Heart left ventricle (tissue), 16 donors: ENCODE measurements around the gene TAAR1. TPM values are rescaled to one million over a fixed set of nuclear protein-coding genes. Genes with fewer than 3 reads are reported as not detected.
"Not testable (repeated sequence)": the region's sequence is repeated elsewhere in the genome, so short reads cannot be mapped to it uniquely, and the experiment has no call there.

Source experiments
- ATAC-seq, 4 donors: fragments of 200-7000 bp; cut with Tn5 transposase; one replicate each; pipeline ENCODE4 v1.9.1; 2020 to 2022; ENCODE audit warnings: moderate library complexity in 4 of 4, mild to moderate bottlenecking in 3 of 4, moderate number of reproducible peaks in 1 of 4
- DNase-seq, 5 donors: peaks; one replicate each; pipeline ENCODE4 v3.0.0-alpha.2; 2020
- H3K27ac ChIP-seq, 12 donors: fragments of 200-600 bp; sonication (generic) in 4 of 12; one replicate each; pipeline versions ENCODE4 v1.5.0 to v1.8.0; 2016 to 2022; ENCODE audit warnings: mild to moderate bottlenecking in 2 of 12
- H3K27me3 ChIP-seq, 9 donors: fragments of 200-600 bp; sonication (generic) in 2 of 9; one replicate each; pipeline versions ENCODE4 v1.5.1 to v1.8.0; 2016 to 2022; ENCODE audit warnings: mild to moderate bottlenecking in 3 of 9
- H3K36me3 ChIP-seq, 9 donors: fragments of 200-600 bp; sonication (generic) in 2 of 9; one replicate each; pipeline versions ENCODE4 v1.5.0 to v1.8.0; 2018 to 2022; ENCODE audit warnings: mild to moderate bottlenecking in 2 of 9
- H3K4me1 ChIP-seq, 12 donors: fragments of 200-600 bp; sonication (generic) in 4 of 12; one replicate each; pipeline versions ENCODE4 v1.5.0 to v1.8.0; 2016 to 2022; ENCODE audit warnings: mild to moderate bottlenecking in 3 of 12
- H3K4me3 ChIP-seq, 12 donors: fragments of 200-600 bp; sonication (generic) in 4 of 12; one replicate each; pipeline versions ENCODE4 v1.5.0 to v1.8.0; 2017 to 2022; ENCODE audit warnings: mild to moderate bottlenecking in 9 of 12, moderate library complexity in 4 of 12
- H3K9me3 ChIP-seq, 12 donors: fragments of 200-600 bp; sonication (generic) in 4 of 12; one replicate each; pipeline versions ENCODE4 v1.5.0 to v1.8.0; 2016 to 2022; ENCODE audit warnings: mild to moderate bottlenecking in 1 of 12
- CTCF ChIP-seq, 12 donors: fragments of 200-600 bp; sonication (generic) in 4 of 12; IDR thresholded peaks; one replicate each; pipeline versions ENCODE4 v1.5.0 to v1.8.0; 2018 to 2022; ENCODE audit warnings: antibody characterized with exemption in 12 of 12, mild to moderate bottlenecking in 5 of 12
- POLR2A ChIP-seq, 2 donors: fragments of 450-650 bp; IDR thresholded peaks; one replicate each; pipeline ENCODE4 v1.6.1; 2017; ENCODE audit warnings: antibody characterized with exemption in 2 of 2, mild to moderate bottlenecking in 2 of 2, moderate library complexity in 2 of 2
- WGBS, 4 donors: extraction: QIAGEN DNeasy Blood & Tissue Kit in 2 of 4; methylation state at CpG; one replicate each; pipeline versions ENCODE4 v1.1.5 to v1.1.7; 2013 to 2018; 5-methylcytosine and 5-hydroxymethylcytosine counted together
- intact Hi-C, 10 donors: fragments of 100-400 bp; cut with DNase I; formaldehyde crosslinking; loops; one replicate each; pipeline versions ENCODE4 v1.11.1 to v1.14.2; 2022
- polyA plus RNA-seq, 2 donors: library from polyadenylated mRNA; stranded (reverse); fragments of 200-250 nt; gene quantifications; one replicate each; pipeline ENCODE4 v1.2.3, GENCODE V29; 2013
- total RNA-seq, 9 donors: library from RNA; depleted of rRNA in 2 of 9; stranded (reverse); fragments of >200 nt in 2 of 9; fragmentation: NEBNext Ultra II Directional in 3 of 9; extraction: Animal tissue kit (Norgen Biotek cat#: 25700) in 3 of 9; gene quantifications; one replicate each; pipeline versions ENCODE4 v1.1.0 to v1.2.4, GENCODE V29; 2016 to 2023
- donor health status: ischemic (EF 13 %, LVEDD 7.1; RV severe dilation, severe dysfunction).
- donor health status: healthy with polysubstance abuse.
- donor health status: DM: no; HTN: yes; CAD: no.
- donor health status: DM: no; HTN: no; CAD: no.
- donor health status: ischemic (EF 25% LVEDD 6.9; RV normal size, moderate dysfunction).
- donor health status: ischemic (EF 25% LVEDD 5.7; RV mildly dilated, moderate dysfunction).
- donor health status: healthy.
- donor health status: DM: yes; HTN: yes; CAD: no.
- donor health status: ischemic (EF 35%, LVEDD 5.7; RV mildly dilated, moderate dysfunction).
- donor health status: nonischemic (EF 11% LVEDD 7.7; RV severe dilation, severe dysfunction).
- donor health status: DM: yes; HTN: yes; CAD: no.
- donor health status: PGD.
- donor health status: ischemic (EF 29% LVEDD 5.4; RV normal size, mild dysfunction).
- donor health status: nonischemic (EF 23%, LVEDD 6.1; RV moderate dilation, normal function).

TAAR1 gene
- total and polyA plus RNA-seq, 11 donors, result not detected

- no peak for TF ChIP-seq CTCF (IDR thresholded peaks at IDR 0.05)
- no peak for TF ChIP-seq POLR2A (IDR thresholded peaks at IDR 0.05)
These were observed 51.3 kb downstream of the TAAR1 start for GRCh38 chr6:132607544-132608233.

GRCh38 chr6:132604635-132605152 lies 54.3 kb downstream of the TAAR1 start:
- H3K27me3 ChIP-seq, result peaks cover 0 to 3% (median 0%) of the 10 kb centered on the region in 9 donors
- ATAC-seq, result no peak
- TF ChIP-seq CTCF (IDR thresholded peaks at IDR 0.05) (no peak), POLR2A (IDR thresholded peaks at IDR 0.05) (no peak)
- 76 to 79% (median 77%) methylated on average over 8 of the region's 8 CpGs for WGBS, 4 donors
- no peaks in the 10 kb centered on the region for H3K36me3 ChIP-seq
- H3K4me3 ChIP-seq, result no peak overlapping the region
- DNase-seq, result no peak
- H3K27ac ChIP-seq, result no peak overlapping the region
- H3K9me3 ChIP-seq, result no peaks in the 10 kb centered on the region
- intact Hi-C loops, result no loop called here
- no peaks in the 10 kb centered on the region for H3K4me1 ChIP-seq

More at GRCh38 chr6:132607544-132608233, 51.3 kb downstream of the TAAR1 start:
- no peak for DNase-seq
- Histone ChIP-seq H3K27me3 (no peaks in the 10 kb centered on the region), H3K4me3 (no peak overlapping the region), H3K9me3 (no peaks in the 10 kb centered on the region), H3K36me3 (no peaks in the 10 kb centered on the region), H3K27ac (no peak overlapping the region), H3K4me1 (no peaks in the 10 kb centered on the region)
- intact Hi-C loops, result no loop called here
- 83 to 88% (median 85%) methylated on average over 5 of the region's 5 CpGs for WGBS, 4 donors
- no peak for ATAC-seq

GRCh38 chr6:132600900-132601299 lies 58.1 kb downstream of the TAAR1 start:
- H3K9me3 ChIP-seq, intact Hi-C loops, H3K4me3 ChIP-seq, DNase-seq, ATAC-seq, H3K27ac ChIP-seq, H3K27me3 ChIP-seq, H3K4me1 ChIP-seq, H3K36me3 ChIP-seq: not testable (repeated sequence)

GRCh38 chr6:132598473-132598872 lies 60.5 kb downstream of the TAAR1 start:
- WGBS, 4 donors, result 30 to 45% (median 36%) methylated on average over 3 of the region's 3 CpGs
- no peaks in the 10 kb centered on the region for H3K36me3 ChIP-seq
- no peak for ATAC-seq
- no peak for TF ChIP-seq POLR2A (IDR thresholded peaks at IDR 0.05)
- TF ChIP-seq CTCF (IDR thresholded peaks at IDR 0.05), result no peak
- no peak overlapping the region for H3K27ac ChIP-seq
- no peak for DNase-seq
- H3K9me3 ChIP-seq, result no peaks in the 10 kb centered on the region
- H3K4me3 ChIP-seq, result no peak overlapping the region
- H3K4me1 ChIP-seq, result no peaks in the 10 kb centered on the region
- intact Hi-C loops, result no loop called here
- peaks cover 0 to 3% (median 0%) of the 10 kb centered on the region in 9 donors for H3K27me3 ChIP-seq

- Histone ChIP-seq H3K27ac (no peak overlapping the region), H3K9me3 (no peaks in the 10 kb centered on the region), H3K4me3 (no peak overlapping the region), H3K4me1 (no peaks in the 10 kb centered on the region), H3K36me3 (no peaks in the 10 kb centered on the region), H3K27me3 (peaks cover 0 to 4% (median 0%) of the 10 kb centered on the region in 9 donors)
- ATAC-seq, result no peak
- no peak for TF ChIP-seq POLR2A (IDR thresholded peaks at IDR 0.05)
- DNase-seq, result no peak
- intact Hi-C loops, result no loop called here
- WGBS, 4 donors, result 70 to 89% (median 80%) methylated on average over 6 of the region's 6 CpGs
These were observed 62.8 kb downstream of the TAAR1 start for GRCh38 chr6:132596201-132596600.

Other genes with a start within 250 kb of the TAAR1 start
- gene STX7, start 146.1 kb downstream of the TAAR1 start, total RNA-seq, result 10 to 100 TPM; 24.8 to 78.8 (median 56.3) TPM
- 10 to 100 TPM in 1 of 2 donors, 1 to 10 TPM in 1; 6.7 to 25.1 TPM for gene STX7, start 146.1 kb downstream of the TAAR1 start, polyA plus RNA-seq
- not detected for gene TAAR9, start 120.9 kb downstream of the TAAR1 start, total RNA-seq
- gene TAAR9, start 120.9 kb downstream of the TAAR1 start, polyA plus RNA-seq, result not detected
- not detected for gene TAAR8, start 106.5 kb downstream of the TAAR1 start, total RNA-seq
- not detected for gene TAAR8, start 106.5 kb downstream of the TAAR1 start, polyA plus RNA-seq
- not detected for gene TAAR6, start 88.9 kb downstream of the TAAR1 start, total RNA-seq
- gene TAAR6, start 88.9 kb downstream of the TAAR1 start, polyA plus RNA-seq, result not detected
- gene TAAR5, start 69.4 kb downstream of the TAAR1 start, total RNA-seq, result not detected
- not detected for gene TAAR5, start 69.4 kb downstream of the TAAR1 start, polyA plus RNA-seq
- not detected for gene TAAR2, start 34.9 kb downstream of the TAAR1 start, total RNA-seq
- gene TAAR2, start 34.9 kb downstream of the TAAR1 start, polyA plus RNA-seq, result not detected
- 1 to 10 TPM in 3 of 9 donors, under 1 TPM in 6; 0.29 to 2.2 (median 0.57) TPM for gene VNN1, start 54.9 kb upstream of the TAAR1 start, total RNA-seq
- under 1 TPM; 0.38 to 0.44 TPM for gene VNN1, start 54.9 kb upstream of the TAAR1 start, polyA plus RNA-seq
- gene VNN2, start 98.7 kb upstream of the TAAR1 start, total RNA-seq, result 1 to 10 TPM; 1.1 to 6.9 (median 2.5) TPM
- gene VNN2, start 98.7 kb upstream of the TAAR1 start, polyA plus RNA-seq, result under 1 TPM; 0.30 to 0.39 TPM
- 1 to 10 TPM; 1.1 to 7.4 (median 2.8) TPM for gene SLC18B1, start 139.5 kb upstream of the TAAR1 start, total RNA-seq
- 1 to 10 TPM; 2.5 to 3.1 TPM for gene SLC18B1, start 139.5 kb upstream of the TAAR1 start, polyA plus RNA-seq
- 100 to 1,000 TPM; 336 to 694 (median 475) TPM for gene RPS12, start 155.4 kb upstream of the TAAR1 start, total RNA-seq
- 1,000 to 10,000 TPM in 1 of 2 donors, 100 to 1,000 TPM in 1; 421 to 2,078 TPM for gene RPS12, start 155.4 kb upstream of the TAAR1 start, polyA plus RNA-seq